NCI-H226 (cell line): Measurements from ENCODE around the gene ISLR.

ENCODE experiments used
- DNase-seq: peaks from one replicate; pipeline ENCODE4 v3.0.0-alpha.2; 2015

The ISLR gene

GRCh38 chr15:74197176-74197965, 23.9 kb downstream of the ISLR start:
- DNase-seq, result no peak

- DNase-seq, result no peak
These were observed 25.8 kb downstream of the ISLR start for GRCh38 chr15:74199297-74199652.

- DNase-seq, result peak; percentile 82
These were observed 26.9 kb downstream of the ISLR start for GRCh38 chr15:74200412-74200815.

GRCh38 chr15:74200871-74201419, 27.4 kb downstream of the ISLR start:
- no peak for DNase-seq

- DNase-seq, result no peak
These were observed 28.4 kb downstream of the ISLR start for GRCh38 chr15:74201710-74202420.

- no peak for DNase-seq
These were observed 29.2 kb downstream of the ISLR start, which contains the start of gene STRA6 for GRCh38 chr15:74202452-74203401. STRA6 (minus strand) TSS chr15:74202787; CDS start chr15:74202267, 520 bp downstream.

- DNase-seq, result peak; percentile 100
These were observed 30.5 kb downstream of the ISLR start for GRCh38 chr15:74203914-74204431.

GRCh38 chr15:74205582-74205947, 32.1 kb downstream of the ISLR start:
- DNase-seq, result no peak

- DNase-seq, result peak; percentile 86
These were observed 33.3 kb downstream of the ISLR start for GRCh38 chr15:74206801-74207281.

- no peak for DNase-seq
These were observed 34.3 kb downstream of the ISLR start for GRCh38 chr15:74207652-74208440.

GRCh38 chr15:74208496-74208895, 35.0 kb downstream of the ISLR start:
- no peak for DNase-seq

GRCh38 chr15:74208901-74209559, 35.5 kb downstream of the ISLR start:
- peak; percentile 98 for DNase-seq

GRCh38 chr15:74209560-74209958, 36.0 kb downstream of the ISLR start:
- DNase-seq, result no peak

- peak; percentile 99 for DNase-seq
These were observed 36.6 kb downstream of the ISLR start for GRCh38 chr15:74209997-74210671.

GRCh38 chr15:74210729-74211128, 37.2 kb downstream of the ISLR start:
- no peak for DNase-seq

GRCh38 chr15:74211656-74212055, 38.1 kb downstream of the ISLR start:
- DNase-seq, result no peak

- no peak for DNase-seq
These were observed 39.0 kb downstream of the ISLR start for GRCh38 chr15:74212494-74212893.

- no peak for DNase-seq
These were observed 40.4 kb downstream of the ISLR start for GRCh38 chr15:74213858-74214284.

- no peak for DNase-seq
These were observed 41.0 kb downstream of the ISLR start for GRCh38 chr15:74214324-74215021.

- peak; percentile 39 for DNase-seq
These were observed 42.4 kb downstream of the ISLR start for GRCh38 chr15:74215958-74216357.
